Sigmoid colon (tissue), 3 donors: Measurements from ENCODE around the gene NLRP1.

ENCODE experiments used
- POLR2A ChIP-seq, 2 donors: fragments of 450-650 bp; IDR thresholded peaks; one replicate each; pipeline ENCODE4 v1.6.1; 2016; ENCODE audit warnings: antibody characterized with exemption in 2 of 2, mild to moderate bottlenecking in 2 of 2, moderate library complexity in 2 of 2
- TF ChIP-seq, protein P1 (sequence below), 4 experiments: fragments of 450-650 bp in 3 of 4; fragments of 200-600 bp in 1 of 4; IDR thresholded peaks; one replicate each; pipeline ENCODE4 v1.5.1; 2016 to 2019; ENCODE audit warnings: antibody characterized with exemption in 4 of 4, mild to moderate bottlenecking in 3 of 4, moderate library complexity in 2 of 4

DNA sequence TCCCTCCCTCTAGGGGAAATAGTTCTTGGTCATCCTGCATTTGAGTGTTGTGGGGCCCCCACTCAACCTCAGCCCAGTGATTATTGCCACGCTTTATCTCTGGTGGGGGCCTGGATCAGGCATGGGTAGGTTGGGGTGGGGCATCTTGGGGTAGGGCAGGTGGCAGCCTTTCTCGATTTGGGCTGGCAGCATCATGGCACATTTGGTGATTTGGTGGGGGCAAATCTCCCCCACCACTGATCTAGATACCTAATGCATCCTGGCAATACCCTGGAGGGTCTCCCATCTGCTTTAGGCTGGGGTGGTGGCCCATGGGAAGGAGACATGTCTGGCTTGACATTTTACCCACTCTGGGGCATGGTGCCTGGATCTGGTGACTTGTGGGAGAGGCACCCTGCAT, 40.2 kb downstream of the NLRP1 start:
- no peak for TF ChIP-seq POLR2A (IDR thresholded peaks at IDR 0.05)
- TF ChIP-seq, protein P1, sequence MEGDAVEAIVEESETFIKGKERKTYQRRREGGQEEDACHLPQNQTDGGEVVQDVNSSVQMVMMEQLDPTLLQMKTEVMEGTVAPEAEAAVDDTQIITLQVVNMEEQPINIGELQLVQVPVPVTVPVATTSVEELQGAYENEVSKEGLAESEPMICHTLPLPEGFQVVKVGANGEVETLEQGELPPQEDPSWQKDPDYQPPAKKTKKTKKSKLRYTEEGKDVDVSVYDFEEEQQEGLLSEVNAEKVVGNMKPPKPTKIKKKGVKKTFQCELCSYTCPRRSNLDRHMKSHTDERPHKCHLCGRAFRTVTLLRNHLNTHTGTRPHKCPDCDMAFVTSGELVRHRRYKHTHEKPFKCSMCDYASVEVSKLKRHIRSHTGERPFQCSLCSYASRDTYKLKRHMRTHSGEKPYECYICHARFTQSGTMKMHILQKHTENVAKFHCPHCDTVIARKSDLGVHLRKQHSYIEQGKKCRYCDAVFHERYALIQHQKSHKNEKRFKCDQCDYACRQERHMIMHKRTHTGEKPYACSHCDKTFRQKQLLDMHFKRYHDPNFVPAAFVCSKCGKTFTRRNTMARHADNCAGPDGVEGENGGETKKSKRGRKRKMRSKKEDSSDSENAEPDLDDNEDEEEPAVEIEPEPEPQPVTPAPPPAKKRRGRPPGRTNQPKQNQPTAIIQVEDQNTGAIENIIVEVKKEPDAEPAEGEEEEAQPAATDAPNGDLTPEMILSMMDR (IDR thresholded peaks at IDR 0.05): no peak
